Breast epithelium (tissue), 4 donors: ENCODE data around the gene PROSER3. TPM values are rescaled to one million over a fixed set of nuclear protein-coding genes. Genes with fewer than 3 reads are reported as not detected.

Source experiments
- DNase-seq, 2 donors: peaks; one replicate each; pipeline ENCODE4 v3.0.0-alpha.2; 2019; ENCODE audit warnings: low spot score in 2 of 2
- H3K27ac ChIP-seq, 2 donors: fragments of 200-600 bp; sonication (generic) in 1 of 2; one replicate each; pipeline ENCODE4 v1.5.1; 2016 to 2019; ENCODE audit warnings: mild to moderate bottlenecking in 1 of 2
- H3K27me3 ChIP-seq, 2 donors: fragments of 200-600 bp; sonication (generic) in 1 of 2; one replicate each; pipeline versions ENCODE4 v1.5.1 to v1.6.0; 2017 to 2019; ENCODE audit warnings: control low read depth in 1 of 2, mild to moderate bottlenecking in 1 of 2
- H3K36me3 ChIP-seq: fragments of 200-600 bp; one replicate; pipeline ENCODE4 v1.5.1; 2019
- H3K4me1 ChIP-seq, 2 donors: fragments of 200-600 bp; sonication (generic); one replicate each; pipeline ENCODE4 v1.5.1; 2016 to 2019; ENCODE audit warnings: control low read depth in 1 of 2
- H3K4me3 ChIP-seq, 3 donors: fragments of 200-600 bp; sonication (generic); 1 replicate in 2 of 3; 2 replicates in 1 of 3; pipeline ENCODE4 v1.5.1; 2016 to 2019; ENCODE audit warnings: mild to moderate bottlenecking in 3 of 3, moderate library complexity in 2 of 3
- H3K9me3 ChIP-seq, 2 donors: fragments of 200-600 bp; sonication (generic) in 1 of 2; one replicate each; pipeline ENCODE4 v1.5.1; 2016 to 2019; ENCODE audit warnings: control low read depth in 1 of 2
- POLR2A ChIP-seq: fragments of 450-650 bp; IDR thresholded peaks from one replicate; pipeline ENCODE4 v1.6.1; 2016; ENCODE audit warnings: antibody characterized with exemption, mild to moderate bottlenecking, moderate library complexity
- POLR2AphosphoS5 ChIP-seq, 3 donors: sonication (generic); formaldehyde crosslinking; IDR thresholded peaks; one replicate each; pipeline ENCODE4 v1.6.1; 2017; ENCODE audit warnings: antibody characterized with exemption in 3 of 3
- intact Hi-C: fragments of 100-400 bp; cut with DNase I; formaldehyde crosslinking; loops from one replicate; pipeline ENCODE4 v1.15.1; 2023; ENCODE audit warnings: low total_unique reads
- total RNA-seq, 3 donors: library from RNA; depleted of rRNA; stranded (reverse); fragments of >200 nt; gene quantifications; one replicate each; pipeline ENCODE4 v1.1.0, GENCODE V29; 2016
- TF ChIP-seq, protein P1 (sequence below), 3 donors: fragments of 450-650 bp; IDR thresholded peaks; one replicate each; pipeline ENCODE4 v1.5.1; 2016 to 2017; ENCODE audit warnings: antibody characterized with exemption in 3 of 3, mild to moderate bottlenecking in 3 of 3, moderate library complexity in 3 of 3

PROSER3 gene
- total RNA-seq, 3 donors from 2014 or later, result 5.7 to 6.4 (median 6.2) TPM

DNA sequence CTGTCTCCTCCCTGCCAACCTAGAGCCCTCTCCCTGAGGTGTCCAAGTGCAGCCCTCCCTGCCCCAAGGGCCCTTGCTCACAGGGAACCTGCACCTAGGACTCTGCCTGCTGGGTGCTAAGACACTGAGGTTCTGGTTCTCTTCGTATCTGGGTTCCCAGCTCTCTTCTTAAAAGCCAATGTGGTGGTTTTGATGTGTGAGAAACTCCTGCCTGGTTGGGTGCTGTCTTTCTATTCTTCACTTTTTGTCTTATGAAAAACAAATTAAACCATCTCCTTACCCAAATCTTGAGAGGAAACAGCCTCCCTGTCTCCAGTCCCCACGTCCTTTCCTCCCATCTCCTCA, 44.5 kb upstream of the PROSER3 start:
- DNase-seq, result no peak
- no peaks in the 10 kb centered on the region for H3K9me3 ChIP-seq
- no peaks in the 10 kb centered on the region for H3K27me3 ChIP-seq
- no peaks in the 10 kb centered on the region for H3K36me3 ChIP-seq
- intact Hi-C loops, result no loop called here
- H3K4me1 ChIP-seq, result peaks cover 8% of the 10 kb centered on the region in 2 donors
- no peak overlapping the region for H3K4me3 ChIP-seq
- H3K27ac ChIP-seq, result no peak overlapping the region
- TF ChIP-seq POLR2A, result no peak
- TF ChIP-seq POLR2AphosphoS5 (IDR thresholded peaks at IDR 0.05), result no peak
- TF ChIP-seq, protein P1, sequence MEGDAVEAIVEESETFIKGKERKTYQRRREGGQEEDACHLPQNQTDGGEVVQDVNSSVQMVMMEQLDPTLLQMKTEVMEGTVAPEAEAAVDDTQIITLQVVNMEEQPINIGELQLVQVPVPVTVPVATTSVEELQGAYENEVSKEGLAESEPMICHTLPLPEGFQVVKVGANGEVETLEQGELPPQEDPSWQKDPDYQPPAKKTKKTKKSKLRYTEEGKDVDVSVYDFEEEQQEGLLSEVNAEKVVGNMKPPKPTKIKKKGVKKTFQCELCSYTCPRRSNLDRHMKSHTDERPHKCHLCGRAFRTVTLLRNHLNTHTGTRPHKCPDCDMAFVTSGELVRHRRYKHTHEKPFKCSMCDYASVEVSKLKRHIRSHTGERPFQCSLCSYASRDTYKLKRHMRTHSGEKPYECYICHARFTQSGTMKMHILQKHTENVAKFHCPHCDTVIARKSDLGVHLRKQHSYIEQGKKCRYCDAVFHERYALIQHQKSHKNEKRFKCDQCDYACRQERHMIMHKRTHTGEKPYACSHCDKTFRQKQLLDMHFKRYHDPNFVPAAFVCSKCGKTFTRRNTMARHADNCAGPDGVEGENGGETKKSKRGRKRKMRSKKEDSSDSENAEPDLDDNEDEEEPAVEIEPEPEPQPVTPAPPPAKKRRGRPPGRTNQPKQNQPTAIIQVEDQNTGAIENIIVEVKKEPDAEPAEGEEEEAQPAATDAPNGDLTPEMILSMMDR (IDR thresholded peaks at IDR 0.05), result no peak

GRCh38 chr19:35713904-35714495, 44.0 kb upstream of the PROSER3 start:
- peaks cover 11 to 12% of the 10 kb centered on the region in 2 donors for H3K4me1 ChIP-seq
- H3K27ac ChIP-seq, result no peak overlapping the region
- H3K27me3 ChIP-seq, result no peaks in the 10 kb centered on the region
- intact Hi-C loops, result no loop called here
- DNase-seq, result no peak
- H3K4me3 ChIP-seq, result no peak overlapping the region
- TF ChIP-seq, protein P1 (IDR thresholded peaks at IDR 0.05), result no peak
- no peak for TF ChIP-seq POLR2A
- TF ChIP-seq POLR2AphosphoS5 (IDR thresholded peaks at IDR 0.05), result no peak
- H3K36me3 ChIP-seq, result no peaks in the 10 kb centered on the region
- no peaks in the 10 kb centered on the region for H3K9me3 ChIP-seq

- DNase-seq, result no peak
- H3K36me3 ChIP-seq, result no peaks in the 10 kb centered on the region
- intact Hi-C loops, result no loop called here
- H3K27ac ChIP-seq, result no peak overlapping the region
- no peak overlapping the region for H3K4me3 ChIP-seq
- TF ChIP-seq POLR2A (no peak), POLR2AphosphoS5 (IDR thresholded peaks at IDR 0.05) (no peak)
- TF ChIP-seq, protein P1 (IDR thresholded peaks at IDR 0.05), result no peak
- no peaks in the 10 kb centered on the region for H3K9me3 ChIP-seq
- no peaks in the 10 kb centered on the region for H3K27me3 ChIP-seq
- H3K4me1 ChIP-seq, result peaks cover 17 to 19% of the 10 kb centered on the region in 2 donors
Observed at GRCh38 chr19:35714601-35715354, 43.2 kb upstream of the PROSER3 start.

GRCh38 chr19:35715355-35715809, 42.6 kb upstream of the PROSER3 start:
- Histone ChIP-seq H3K36me3 (no peaks in the 10 kb centered on the region), H3K27ac (peak overlapping the region; percentile 88 to 93), H3K27me3 (no peaks in the 10 kb centered on the region), H3K4me3 (peak overlapping the region in 2 of 3 donors; percentile 90 to 93), H3K4me1 (peaks cover 17 to 19% of the 10 kb centered on the region in 2 donors), H3K9me3 (no peaks in the 10 kb centered on the region)
- intact Hi-C loops, result no loop called here
- TF ChIP-seq, protein P1 (IDR thresholded peaks at IDR 0.05), result no peak
- TF ChIP-seq POLR2A, result no peak
- no peak for TF ChIP-seq POLR2AphosphoS5 (IDR thresholded peaks at IDR 0.05)
- DNase-seq, result no peak
